GM20431 (cell line): ENCODE results near the gene ITGB2.

Experiments used
- in situ Hi-C: fragments of 300-500 bp; cut with MseI, MboI; formaldehyde crosslinking; loops from one replicate; pipeline ENCODE4 v1.15.0; 2020; ENCODE audit warnings: low sequenced_read_pairs; ENCODE audit not compliant: unreplicated experiment

Gene ITGB2

DNA sequence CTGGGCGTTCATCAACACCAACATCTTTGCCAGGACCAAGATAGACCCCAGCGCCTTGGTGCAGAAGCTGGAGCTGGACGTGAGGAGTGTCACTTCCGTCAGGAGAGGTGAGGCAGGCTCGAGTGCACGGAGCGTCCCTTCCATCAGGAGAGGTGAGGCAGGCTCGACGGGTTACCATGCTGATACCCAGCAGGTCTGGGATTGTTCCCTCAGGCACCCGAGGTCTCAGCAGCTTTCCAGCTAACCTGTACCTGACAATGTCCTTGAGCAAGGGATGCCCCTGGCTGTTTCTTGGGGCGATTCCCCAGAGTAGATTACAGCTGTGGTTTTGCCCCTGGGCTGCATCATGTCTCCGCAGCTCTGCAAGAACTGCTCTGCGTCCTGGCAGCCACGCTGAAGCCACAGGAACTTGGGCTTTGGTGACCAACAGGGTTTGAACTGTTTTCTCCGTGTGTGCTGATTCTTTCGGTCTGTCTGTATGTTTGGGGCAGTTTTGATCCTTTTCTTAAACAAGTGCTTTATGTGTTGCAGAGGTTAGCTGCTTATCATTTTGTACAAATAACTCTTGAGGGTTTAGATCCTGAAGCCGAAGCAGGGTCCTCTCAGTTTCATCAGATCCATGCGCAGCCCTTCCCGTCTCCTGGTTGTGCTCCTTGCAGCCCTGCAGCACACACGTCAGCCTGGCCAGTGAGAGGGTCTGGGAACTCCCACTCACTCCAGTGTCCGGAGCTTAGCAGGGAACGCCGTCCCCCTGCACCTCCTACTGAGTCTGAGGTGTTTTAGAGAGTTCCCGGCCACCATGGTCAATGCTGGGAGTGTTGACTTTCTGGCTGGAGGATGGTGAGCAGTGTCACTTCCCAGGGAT, 23.2 kb upstream of the ITGB2 start:
- in situ Hi-C loops = loop anchor here (10.0 kb wide), 1 partner anchor 59 kb away; no protein-coding TSS in a partner anchor

DNA sequence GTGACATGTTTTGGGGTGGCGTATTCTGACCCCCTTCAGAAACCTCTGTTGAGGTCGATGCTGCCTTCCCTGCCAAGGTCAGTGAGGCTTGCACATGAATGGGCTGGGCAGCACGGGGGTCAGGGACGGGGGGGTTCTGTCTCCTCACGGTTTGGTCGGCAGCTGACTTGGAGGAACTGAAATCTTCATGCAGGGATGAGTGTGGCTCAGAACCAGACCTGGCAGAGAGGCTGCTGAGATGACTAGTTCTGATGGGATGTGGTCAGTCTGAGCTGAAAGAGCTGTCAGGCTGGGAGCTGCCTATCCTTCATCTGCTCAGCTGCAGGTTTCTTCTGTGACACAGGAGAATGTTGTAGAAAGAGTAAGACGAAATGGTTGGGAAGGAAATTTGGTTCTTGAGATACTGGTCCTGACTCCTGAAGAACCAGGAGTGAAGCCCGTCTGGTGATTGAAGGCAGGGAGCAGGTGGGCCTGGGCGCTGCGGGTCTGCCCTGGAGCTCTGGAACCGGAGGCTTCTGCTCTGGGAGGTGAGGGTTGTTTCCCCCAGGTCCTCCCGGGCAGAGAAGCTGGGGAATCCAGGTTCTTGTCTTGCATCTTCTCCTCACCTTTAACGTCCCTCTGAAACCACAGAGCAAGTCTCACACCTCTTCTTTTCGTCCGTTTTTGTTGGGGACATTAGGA, 22.4 kb upstream of the ITGB2 start:
- in situ Hi-C loops = loop anchor here (10.0 kb wide), 1 partner anchor 58 kb away; no protein-coding TSS in a partner anchor

DNA sequence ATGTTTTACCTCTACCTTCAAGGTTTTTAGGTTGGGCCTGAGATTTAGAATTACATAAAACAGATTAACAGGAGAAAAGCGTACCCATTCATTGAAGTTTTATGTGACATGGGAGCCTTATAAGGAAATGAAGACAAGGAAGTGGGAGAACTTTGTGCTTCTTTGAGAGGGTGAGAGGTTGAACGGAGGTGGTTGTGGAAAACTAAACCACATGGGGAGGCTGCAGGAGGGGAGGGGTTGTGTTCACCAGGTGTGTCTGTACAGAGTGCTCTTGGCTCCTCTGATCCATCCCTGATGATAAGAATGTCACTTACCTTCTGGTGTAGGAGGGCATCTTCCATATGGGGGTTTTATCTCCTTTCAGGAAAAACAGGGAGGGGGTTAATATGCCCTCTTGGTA, 21.9 kb upstream of the ITGB2 start:
- in situ Hi-C loops = loop anchor here (10.0 kb wide), 1 partner anchor 58 kb away; no protein-coding TSS in a partner anchor

- in situ Hi-C loops = loop anchor here (10.0 kb wide), 1 partner anchor 57 kb away; no protein-coding TSS in a partner anchor
These were observed 20.9 kb upstream of the ITGB2 start for GRCh38 chr21:44941567-44941966.

- in situ Hi-C loops = loop anchor here (10.0 kb wide), 1 partner anchor 55 kb away; no protein-coding TSS in a partner anchor
These were observed 19.5 kb upstream of the ITGB2 start for GRCh38 chr21:44940116-44940631.

GRCh38 chr21:44939532-44940115, 18.9 kb upstream of the ITGB2 start, which contains the start of gene SLX9:
SLX9 (plus strand) TSS chr21:44940029; CDS start chr21:44940058, 29 bp downstream.
- in situ Hi-C loops = loop anchor here (10.0 kb wide), 1 partner anchor 55 kb away; no protein-coding TSS in a partner anchor

- in situ Hi-C loops = no loop called here
These were observed 18.3 kb upstream of the ITGB2 start for GRCh38 chr21:44938772-44939531.

- in situ Hi-C loops = no loop called here
These were observed 14.8 kb upstream of the ITGB2 start for GRCh38 chr21:44935533-44935927.

DNA sequence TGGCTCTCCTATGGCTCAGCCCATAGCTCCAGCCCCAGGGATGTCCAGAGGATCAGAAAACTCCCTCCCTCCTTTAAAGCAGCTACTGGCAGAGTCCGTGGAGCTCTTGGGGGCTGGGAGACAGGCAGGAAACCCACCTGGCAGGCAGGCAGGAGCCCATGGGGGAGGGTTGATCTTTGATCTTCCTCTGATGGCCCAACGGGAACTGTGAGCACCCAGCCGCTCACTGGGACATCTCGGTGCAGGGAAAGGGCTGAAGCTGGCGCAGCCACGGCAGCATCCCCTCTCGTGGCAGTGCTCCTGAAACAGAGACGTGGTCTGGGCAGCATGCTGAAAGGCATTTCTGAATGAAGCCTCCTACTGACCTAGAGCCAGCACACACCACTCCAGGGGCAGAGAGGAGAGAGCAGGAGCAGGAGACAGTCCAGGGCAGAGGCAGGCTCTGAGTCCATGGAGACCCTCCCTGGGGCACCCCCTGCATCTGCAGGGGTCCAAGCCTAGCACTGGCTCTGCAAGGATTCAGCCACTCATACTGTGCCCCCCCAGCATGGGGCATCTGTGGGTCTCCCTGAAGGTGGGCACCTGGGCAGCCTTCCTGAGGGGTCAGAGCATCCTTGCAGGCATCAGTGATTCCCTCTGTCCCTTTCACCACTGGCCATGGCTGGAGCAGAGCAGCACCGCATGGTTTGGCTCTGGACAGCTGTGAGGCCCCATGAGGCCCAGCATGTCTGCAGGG, 14.3 kb upstream of the ITGB2 start:
- in situ Hi-C loops = no loop called here

- in situ Hi-C loops = no loop called here
These were observed 13.6 kb upstream of the ITGB2 start for GRCh38 chr21:44934276-44934675.

GRCh38 chr21:44933918-44934260, 13.2 kb upstream of the ITGB2 start:
- in situ Hi-C loops = no loop called here

DNA sequence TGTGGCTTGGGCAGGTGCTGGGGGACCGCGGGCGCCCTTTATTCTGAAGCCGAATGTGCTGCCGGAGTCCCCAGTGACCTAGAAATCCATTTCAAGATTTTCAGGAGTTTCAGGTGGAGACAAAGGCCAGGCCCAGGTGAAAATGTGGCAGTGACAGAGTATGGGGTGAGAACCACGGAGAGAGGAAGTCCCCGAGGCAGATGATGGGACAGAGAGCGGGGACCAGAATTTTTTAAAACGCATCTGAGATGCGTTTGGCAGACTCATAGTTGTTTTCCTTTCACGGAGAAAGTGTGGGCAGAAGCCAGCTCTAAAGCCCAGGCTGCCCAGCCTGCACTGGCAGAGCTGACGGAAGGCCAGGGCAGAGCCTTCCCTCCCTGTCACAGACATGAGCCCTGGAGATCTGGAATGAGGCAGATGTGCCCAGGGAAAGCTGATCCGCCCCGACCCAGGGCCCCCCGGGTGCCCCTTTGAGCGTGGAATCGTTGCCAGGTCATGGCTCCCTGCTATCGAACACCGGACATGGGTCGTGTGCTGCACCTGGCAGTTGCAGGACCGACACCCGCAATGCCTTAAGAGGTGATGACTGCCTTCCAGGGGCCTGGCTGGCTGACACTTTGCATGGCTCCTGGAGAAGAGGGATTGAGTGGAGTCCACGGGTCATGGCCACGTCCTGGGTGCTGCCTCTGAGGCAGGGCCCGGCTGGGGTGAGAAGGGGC, 12.7 kb upstream of the ITGB2 start:
- in situ Hi-C loops = no loop called here

GRCh38 chr21:44932408-44933181, 11.9 kb upstream of the ITGB2 start:
- in situ Hi-C loops = no loop called here

DNA sequence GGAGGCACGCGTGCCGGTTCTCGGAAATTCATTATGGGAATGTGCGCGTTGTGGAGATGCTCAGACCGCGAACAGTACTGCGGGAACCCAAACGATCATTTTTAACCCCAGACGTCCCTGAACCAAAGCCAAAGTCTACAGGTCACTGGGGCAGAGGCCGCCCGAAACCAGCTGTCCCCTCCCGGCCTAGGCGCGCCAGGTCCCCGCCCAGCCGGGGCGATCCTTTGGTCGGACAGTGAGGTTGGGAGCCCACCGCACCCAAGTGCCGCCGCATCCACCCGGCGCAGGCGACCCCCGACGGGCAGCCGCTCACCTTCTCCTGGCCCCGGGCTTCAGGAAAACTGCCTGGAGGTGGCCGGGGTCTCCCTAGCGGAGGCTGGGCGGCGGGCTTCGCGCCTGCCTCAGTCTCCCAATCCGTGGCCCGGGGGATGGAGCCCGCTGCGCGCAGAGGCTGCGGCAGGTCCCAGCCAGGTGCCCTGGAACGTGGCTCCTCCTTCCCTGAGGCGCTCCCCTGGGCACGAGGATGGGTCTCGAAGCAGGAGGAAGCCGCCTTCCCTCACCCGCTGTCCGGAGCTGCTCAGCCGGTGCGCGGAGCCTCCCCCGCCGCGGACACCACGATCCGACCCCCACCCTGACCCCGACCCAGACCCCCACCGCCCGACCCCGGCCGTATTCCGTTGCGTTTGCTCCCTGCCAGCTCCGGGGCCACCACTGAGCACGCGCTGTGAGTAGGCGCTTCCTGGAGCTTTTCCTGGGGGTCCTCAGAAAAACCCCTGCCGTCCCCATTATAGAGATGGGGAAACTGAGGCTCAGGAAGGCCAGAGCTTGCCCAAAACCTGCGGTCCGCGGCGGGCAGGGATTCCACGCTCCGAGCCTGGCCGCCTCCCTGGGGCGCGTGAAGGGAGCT, 11.1 kb upstream of the ITGB2 start:
- in situ Hi-C loops = no loop called here

DNA sequence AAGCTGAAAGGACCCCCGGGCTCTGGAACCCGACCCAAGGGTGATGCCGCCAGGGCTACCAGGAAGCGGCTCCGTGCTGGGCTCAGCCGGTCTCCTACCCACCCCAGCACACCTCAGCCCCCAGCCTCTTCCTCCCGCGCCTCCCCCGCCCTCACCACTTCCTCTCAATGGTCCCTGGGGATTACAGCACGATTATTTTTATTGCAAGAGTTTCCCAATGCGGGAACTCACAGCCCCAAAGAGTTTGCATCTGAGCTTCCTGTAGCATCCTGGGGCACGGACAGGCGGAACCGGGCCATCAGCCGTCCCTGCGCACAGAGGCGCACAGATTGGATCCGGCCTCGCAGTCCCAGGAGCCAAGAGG, 10.4 kb upstream of the ITGB2 start:
- in situ Hi-C loops = no loop called here

- in situ Hi-C loops = no loop called here
These were observed 9.9 kb upstream of the ITGB2 start for GRCh38 chr21:44930543-44930981.
